GM21526 (cell line): ENCODE results near the gene CDC42EP3.

Source experiments
- ATAC-seq: cut with Tn5 transposase; IDR thresholded peaks from one replicate; pipeline ENCODE4 v1.9.1; 2021; ENCODE audit warnings: moderate library complexity; ENCODE audit not compliant: unreplicated experiment, low FRiP score

Gene CDC42EP3

DNA sequence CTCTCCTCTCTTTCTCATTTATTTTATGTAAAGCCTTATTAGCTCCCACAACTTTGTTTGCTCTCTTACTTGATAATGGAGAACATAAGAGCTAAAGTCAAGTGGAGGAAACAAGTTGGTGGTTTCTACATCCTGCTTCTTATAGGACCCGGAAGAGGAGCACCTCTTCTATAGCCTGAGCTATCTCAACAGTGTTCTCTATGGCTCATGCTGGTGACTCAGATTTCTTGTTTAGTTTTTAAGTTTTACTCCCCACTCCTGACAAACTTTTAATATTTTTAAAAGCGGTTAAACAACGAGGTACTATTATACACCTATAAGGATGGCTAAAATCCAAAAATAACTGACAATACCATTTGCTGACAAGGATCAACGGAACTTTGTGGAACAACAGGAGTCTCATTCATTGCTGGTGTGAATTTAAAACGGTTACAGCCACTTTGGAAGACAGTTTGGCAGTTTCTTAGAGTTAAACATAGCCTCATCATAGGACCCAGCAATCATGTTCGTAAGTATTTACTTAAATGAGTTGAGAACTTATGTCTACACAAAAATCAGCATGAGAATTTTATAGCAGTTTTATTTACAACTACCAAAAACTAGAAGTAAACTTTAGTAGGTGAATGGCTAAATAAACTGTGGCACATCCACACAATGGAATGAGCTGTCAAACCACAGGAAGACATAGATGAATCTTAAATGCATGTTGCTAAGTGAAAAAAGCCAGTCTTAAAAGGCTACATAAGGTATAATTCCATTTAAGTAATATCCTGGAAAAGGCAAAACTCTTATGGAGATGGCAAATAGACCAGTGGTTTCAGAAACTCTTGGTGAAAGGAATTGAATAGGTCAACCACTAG, 12.7 kb upstream of the CDC42EP3 start:
- no peak for ATAC-seq

DNA sequence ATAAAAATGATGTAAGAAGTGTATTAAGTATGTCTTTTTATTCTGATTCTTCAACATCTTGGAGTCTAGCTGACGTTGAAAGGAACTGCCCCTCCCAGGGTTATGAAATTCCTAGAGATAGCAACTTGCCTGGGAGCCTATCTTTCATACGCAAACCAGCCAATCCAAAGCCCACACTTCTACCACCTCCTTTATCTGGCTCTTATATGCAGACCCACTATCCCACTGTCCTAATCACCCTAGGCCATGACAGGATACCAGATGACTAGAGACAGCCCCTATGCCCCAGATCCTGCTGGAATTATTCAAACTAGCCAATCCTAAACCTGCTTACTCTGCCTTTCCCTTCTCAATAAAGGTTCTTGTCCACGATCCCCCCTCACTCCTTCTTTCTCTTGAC, 11.8 kb upstream of the CDC42EP3 start:
- ATAC-seq = no peak

GRCh38 chr2:37682473-37682872, 11.0 kb upstream of the CDC42EP3 start:
- ATAC-seq = no peak

DNA sequence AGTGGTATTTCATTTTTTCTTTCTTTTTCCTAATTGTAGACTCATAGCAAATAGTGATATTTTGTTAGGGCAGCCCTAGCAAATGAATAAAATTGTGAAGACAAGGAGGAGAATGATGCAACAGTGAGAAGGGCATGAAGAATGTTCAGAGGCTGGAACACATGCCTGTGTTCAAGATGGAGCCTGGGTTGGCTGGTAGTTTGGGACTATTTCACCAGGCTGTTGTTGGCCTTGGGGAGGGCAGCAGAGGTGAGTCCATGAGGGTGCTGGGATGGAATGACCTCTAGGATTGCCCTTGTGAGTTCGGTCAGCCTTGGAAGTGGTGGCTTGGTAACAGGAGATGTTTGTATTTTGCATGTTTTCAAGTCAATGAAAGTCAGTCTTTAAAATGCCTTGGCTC, 10.1 kb upstream of the CDC42EP3 start:
- no peak for ATAC-seq

GRCh38 chr2:37679072-37679695, 7.7 kb upstream of the CDC42EP3 start:
- ATAC-seq = no peak

GRCh38 chr2:37676274-37676673, 4.8 kb upstream of the CDC42EP3 start:
- ATAC-seq = no peak

DNA sequence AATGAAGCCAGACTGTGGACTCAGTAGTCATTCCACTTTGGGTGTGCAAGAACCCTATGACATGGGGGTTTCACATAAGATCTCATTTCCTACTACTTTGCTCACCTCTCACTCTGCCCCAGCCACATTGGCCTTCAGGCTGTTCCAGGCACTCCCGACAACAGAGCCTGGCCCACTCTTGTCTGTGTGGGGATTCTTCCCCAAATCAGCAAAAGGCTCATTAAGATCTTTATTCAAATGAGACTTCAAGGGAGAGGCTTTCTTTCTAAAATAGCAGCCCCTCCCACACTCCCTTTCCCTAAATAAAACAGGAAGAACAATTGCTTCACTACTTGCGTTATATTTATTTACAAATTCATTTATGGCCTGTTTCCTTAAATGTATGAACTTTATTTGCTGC, 3.5 kb upstream of the CDC42EP3 start:
- ATAC-seq = no peak

GRCh38 chr2:37672870-37673184, 1.4 kb upstream of the CDC42EP3 start:
- ATAC-seq = no peak

GRCh38 chr2:37672104-37672869, 845 bp upstream of the CDC42EP3 start:
- peak; percentile 40 for ATAC-seq

DNA sequence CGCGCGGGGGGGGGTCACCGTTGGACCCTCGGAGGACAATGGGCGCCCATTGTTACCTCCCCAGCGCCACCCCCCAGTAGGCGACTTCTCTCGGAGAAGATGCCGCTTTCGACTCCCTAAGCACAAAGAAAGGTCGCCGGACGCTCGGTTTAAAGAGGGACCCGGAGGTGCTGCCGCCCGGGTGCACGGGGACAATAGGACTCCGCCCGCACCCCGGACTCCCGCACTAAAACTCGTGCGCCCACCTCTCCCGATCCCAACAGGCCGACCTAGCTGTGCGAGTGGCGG, 318 bp upstream of the CDC42EP3 start:
- no peak for ATAC-seq

DNA sequence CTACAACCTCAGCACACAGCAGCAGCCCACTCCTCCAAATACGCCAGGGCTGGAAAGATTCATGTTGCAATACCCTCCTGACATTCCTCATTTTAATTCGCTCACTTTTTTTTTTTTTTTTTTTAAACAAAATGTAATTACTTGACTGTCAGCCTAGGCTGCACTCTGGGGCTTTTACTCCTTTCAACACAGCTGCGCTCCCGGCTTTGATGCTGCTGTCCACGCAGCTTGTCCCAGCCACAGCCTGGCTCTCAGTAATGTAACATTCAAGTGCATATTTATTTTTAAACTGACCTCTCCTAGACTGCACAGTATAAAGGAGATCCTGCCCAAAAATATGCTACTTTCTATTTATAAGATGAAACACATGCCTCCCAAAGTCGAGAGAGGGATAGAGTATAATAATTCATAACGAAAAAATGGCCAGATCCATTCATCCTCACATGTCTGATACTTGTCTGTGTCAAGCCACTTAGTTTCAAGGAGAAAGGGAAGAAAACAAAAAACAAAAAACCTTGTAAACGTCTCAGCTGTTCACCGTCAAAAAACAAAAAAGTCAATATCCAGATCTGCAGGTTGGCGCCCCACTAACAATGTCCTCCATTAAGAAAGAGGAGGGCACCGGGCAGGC, 949 bp downstream of the CDC42EP3 start:
- ATAC-seq = no peak

DNA sequence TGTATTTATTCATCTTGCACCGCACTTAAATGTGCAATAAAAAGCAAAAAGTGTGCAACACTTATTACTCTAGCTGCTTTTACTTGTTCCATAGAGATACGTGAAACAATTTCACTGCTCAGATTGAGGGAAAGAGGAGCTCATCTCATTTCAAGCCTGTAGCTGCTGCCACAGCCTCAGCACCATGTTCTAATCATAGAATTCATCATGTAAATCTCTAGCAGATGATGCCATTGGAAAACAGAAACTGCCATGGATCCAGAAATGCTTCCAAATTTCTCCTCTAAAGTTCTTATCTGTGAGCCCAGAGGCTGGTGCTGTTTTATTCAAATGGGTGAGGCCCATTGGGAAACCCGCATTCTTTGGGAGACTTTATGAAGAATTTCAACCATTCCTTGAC, 2.0 kb downstream of the CDC42EP3 start:
- ATAC-seq = no peak

- no peak for ATAC-seq
Measured at GRCh38 chr2:37667704-37668103, 3.7 kb downstream of the CDC42EP3 start.

DNA sequence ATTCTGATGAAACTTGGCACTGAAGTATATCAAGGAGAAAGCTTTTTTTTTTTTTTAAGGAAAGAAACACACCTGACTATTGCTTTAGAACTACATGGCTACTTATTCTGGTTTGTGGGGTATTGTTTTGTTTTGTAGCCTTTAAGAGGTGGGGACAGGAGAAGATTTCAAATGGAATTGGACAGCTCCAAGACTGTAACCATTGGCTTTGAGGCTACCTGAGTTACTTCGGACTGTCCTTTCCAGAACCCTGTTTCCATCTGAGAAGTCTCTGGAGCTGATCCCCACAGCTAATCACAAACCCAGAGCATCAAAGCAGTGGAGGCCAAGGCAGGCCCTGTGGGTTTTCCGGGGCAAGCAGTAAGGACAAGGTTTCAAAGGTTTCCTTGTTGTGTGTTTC, 4.7 kb downstream of the CDC42EP3 start:
- no peak for ATAC-seq

DNA sequence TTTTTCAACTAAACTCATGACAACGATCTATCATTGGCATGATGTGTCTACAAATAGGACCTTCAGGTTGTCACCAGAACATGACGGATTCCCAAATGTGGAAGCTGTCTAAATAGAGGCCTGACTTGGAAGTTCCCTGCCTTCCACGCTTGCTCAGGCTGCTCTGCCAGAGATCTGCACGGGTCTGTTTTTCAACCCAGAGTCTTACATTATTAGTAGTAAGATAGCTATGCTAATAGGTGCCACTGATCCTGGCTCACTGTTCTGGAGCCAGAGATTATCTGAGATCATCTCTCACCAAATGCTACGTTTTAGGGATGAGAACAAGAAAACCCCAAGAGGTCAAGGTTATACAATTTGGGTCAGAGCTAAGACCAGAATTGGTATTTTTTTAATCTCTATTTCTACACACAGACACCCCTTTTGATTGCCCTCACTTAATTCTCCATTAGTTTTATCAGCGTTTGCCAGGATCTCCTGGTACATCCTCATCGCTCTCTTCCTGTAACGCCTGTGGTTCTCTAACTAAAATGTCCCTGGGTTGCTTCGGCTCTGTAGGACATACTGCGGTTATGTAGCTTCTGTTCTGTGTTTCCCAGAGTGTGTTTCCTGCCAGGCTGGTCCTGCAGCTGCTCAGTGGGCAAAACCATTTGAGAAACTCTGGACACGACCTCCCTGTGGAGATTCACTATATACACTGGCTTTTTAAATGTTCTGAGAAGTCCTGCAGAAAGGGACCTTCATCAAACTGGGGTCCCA, 5.7 kb downstream of the CDC42EP3 start:
- no peak for ATAC-seq

GRCh38 chr2:37665043-37665442, 6.4 kb downstream of the CDC42EP3 start:
- no peak for ATAC-seq

GRCh38 chr2:37664231-37664643, 7.2 kb downstream of the CDC42EP3 start:
- ATAC-seq = no peak

- no peak for ATAC-seq
Measured at GRCh38 chr2:37663390-37663789, 8.1 kb downstream of the CDC42EP3 start.

DNA sequence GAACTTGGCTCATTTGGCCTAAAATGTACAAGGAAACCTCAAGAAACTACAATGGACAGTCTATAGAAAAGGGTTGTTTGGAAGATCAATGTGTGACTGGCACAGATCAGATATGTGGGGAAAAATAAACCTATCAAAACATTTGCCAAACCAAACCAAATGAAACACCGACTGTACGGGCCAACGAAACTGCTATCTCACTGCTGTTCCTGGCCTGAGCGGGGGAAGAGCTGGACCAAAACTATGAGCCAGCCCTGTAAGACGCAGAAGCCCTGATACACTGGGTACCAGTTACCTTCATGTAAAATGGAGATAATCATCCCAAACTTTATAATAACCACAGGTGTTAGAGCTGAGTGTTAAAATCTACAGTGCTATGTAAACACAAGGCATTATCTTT, 11.7 kb downstream of the CDC42EP3 start:
- no peak for ATAC-seq

- no peak for ATAC-seq
Measured at GRCh38 chr2:37658682-37659081, 12.8 kb downstream of the CDC42EP3 start.

- ATAC-seq = no peak
Measured at GRCh38 chr2:37657471-37657870, 14.0 kb downstream of the CDC42EP3 start.
